Uterus (tissue), 2 donors: ENCODE results near the gene FGFR1OP2.

Source experiments
- POLR2A ChIP-seq, 2 donors: fragments of 450-650 bp; IDR thresholded peaks; one replicate each; pipeline ENCODE4 v1.6.1; 2016; ENCODE audit warnings: antibody characterized with exemption in 2 of 2, mild to moderate bottlenecking in 1 of 2, moderate library complexity in 1 of 2
- TF ChIP-seq, protein P1 (sequence below), 4 experiments: fragments of 200-600 bp in 2 of 4; fragments of 450-650 bp in 2 of 4; sonication (generic) in 2 of 4; IDR thresholded peaks; one replicate each; pipeline ENCODE4 v1.5.1; 2016 to 2019; ENCODE audit warnings: antibody characterized with exemption in 4 of 4, mild to moderate bottlenecking in 2 of 4, moderate library complexity in 1 of 4

DNA sequence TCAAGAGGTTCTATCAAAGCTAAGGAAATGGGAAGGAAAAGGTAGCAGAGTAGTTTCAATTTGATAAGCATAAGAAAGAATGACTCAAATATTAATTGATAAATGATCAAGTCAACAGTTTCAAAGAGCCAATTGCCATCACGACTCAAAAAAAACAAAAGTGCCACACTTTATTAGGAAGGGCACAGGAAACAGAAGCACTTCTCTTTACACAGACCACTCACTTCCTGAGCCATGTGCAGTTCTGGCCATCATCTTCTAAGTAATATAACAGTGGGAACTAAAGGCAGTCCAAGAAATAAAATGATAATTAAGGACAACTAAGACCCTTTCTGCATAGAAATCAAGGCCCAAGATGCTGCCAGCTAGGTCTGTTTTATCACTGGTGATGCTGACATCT is 62.7 kb downstream of the FGFR1OP2 start:
- TF ChIP-seq, protein P1, sequence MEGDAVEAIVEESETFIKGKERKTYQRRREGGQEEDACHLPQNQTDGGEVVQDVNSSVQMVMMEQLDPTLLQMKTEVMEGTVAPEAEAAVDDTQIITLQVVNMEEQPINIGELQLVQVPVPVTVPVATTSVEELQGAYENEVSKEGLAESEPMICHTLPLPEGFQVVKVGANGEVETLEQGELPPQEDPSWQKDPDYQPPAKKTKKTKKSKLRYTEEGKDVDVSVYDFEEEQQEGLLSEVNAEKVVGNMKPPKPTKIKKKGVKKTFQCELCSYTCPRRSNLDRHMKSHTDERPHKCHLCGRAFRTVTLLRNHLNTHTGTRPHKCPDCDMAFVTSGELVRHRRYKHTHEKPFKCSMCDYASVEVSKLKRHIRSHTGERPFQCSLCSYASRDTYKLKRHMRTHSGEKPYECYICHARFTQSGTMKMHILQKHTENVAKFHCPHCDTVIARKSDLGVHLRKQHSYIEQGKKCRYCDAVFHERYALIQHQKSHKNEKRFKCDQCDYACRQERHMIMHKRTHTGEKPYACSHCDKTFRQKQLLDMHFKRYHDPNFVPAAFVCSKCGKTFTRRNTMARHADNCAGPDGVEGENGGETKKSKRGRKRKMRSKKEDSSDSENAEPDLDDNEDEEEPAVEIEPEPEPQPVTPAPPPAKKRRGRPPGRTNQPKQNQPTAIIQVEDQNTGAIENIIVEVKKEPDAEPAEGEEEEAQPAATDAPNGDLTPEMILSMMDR (IDR thresholded peaks at IDR 0.05), result no peak
- no peak for TF ChIP-seq POLR2A (IDR thresholded peaks at IDR 0.05)
